HK-2 (cell line): ENCODE results near the gene GPC1.
A peak's percentile ranks its signal among the peaks of the same experiment; 100 is the strongest.

Experiments used
- DNase-seq: peaks from one replicate; pipeline ENCODE4 v3.0.0-alpha.2; 2018; ENCODE audit not compliant: unreplicated experiment

GPC1 gene

DNA sequence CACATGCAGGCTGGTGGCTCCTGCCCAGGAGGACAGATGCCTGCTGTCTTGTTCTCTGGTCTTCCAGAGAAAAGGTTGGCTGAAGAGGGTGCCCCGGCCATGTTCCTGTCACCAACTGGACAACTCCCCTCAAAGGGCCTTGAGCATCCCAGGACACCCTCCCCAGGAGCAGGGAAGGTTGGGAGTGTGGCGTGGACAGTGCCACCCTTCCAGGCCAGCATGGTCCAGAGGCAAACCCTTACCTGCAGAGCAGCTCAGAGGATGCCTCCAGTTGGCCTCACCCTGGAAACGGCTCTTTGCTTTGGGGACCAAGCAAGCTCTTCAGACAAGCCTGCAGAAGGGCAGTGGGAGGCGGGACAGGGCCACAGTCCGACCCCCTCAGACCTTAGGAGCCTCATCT is 4.9 kb upstream of the GPC1 start:
- no peak for DNase-seq

DNA sequence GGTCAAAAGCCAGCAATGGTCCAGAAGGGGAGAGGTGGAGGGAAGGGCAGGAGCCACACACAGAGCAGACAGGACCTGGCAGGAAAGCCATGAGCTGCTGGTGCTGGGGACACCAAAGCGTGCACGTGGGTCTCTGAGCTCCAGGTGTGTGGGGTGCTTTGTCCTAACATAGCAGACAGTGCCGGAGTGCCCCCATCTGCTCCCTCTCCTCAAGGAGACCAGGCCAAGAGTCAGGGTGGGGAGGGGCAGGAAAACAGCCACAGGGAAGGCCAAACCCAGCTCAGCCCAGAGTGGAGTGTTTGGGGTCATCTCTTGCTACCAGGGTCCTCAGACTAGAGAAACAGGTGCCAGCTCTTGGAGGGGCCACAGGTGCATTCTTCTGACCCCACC is 4.2 kb upstream of the GPC1 start:
- DNase-seq, result no peak

DNA sequence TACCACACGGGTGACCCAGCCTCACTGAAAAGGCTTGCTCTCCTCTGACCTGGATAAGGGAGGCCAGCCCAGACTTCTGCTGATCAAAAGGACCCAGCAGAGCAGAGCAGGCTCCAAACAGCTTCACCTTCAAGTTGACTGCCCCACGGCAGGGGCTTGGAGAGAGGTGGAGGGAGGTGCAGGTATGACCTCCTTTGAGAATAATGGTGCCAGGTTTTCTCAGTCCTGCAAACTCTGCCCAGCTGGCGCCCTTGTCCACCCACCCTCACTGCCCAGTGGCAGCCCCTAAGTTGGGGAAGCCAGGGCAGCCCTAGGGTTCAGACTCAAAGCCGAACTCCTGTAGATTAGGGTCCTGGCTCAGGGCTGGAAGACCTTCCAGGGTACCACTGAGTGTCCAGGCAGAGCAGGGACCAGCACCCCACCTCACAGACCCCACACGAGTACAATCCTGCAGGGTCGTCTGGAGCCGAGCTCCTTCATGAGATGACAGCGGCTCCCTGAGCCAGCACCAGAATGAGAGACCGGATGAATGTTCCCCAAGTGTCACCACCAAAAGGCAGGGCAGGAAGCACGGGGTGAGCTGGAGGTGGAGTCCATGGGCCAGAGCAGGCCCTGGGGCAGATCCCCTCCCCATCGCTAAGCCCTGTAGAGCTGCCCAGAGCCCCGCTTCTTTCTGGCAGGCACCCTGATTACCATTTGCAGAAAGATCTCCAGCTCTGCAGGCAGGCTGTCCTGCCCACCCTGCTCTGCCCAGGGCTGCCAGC is 3.6 kb upstream of the GPC1 start:
- no peak for DNase-seq

DNA sequence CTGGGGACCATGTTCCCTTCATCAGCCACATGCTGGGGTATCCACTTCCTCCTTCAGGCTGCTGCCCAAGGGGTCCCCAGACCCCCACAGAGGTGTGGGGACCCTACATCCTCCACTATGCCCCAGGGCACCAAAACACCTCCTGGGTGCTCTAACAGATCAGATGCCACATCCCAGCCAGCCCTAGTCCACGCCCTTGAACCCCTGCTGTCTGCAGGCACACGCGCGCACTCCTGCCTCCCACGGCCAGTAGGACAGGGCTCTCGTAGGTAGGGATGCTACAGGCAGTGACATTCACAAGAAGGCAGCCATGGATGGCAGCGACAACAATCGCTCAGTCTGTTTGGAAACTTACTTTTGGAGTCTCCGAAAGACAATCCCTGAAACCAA is 3.0 kb upstream of the GPC1 start:
- no peak for DNase-seq

DNA sequence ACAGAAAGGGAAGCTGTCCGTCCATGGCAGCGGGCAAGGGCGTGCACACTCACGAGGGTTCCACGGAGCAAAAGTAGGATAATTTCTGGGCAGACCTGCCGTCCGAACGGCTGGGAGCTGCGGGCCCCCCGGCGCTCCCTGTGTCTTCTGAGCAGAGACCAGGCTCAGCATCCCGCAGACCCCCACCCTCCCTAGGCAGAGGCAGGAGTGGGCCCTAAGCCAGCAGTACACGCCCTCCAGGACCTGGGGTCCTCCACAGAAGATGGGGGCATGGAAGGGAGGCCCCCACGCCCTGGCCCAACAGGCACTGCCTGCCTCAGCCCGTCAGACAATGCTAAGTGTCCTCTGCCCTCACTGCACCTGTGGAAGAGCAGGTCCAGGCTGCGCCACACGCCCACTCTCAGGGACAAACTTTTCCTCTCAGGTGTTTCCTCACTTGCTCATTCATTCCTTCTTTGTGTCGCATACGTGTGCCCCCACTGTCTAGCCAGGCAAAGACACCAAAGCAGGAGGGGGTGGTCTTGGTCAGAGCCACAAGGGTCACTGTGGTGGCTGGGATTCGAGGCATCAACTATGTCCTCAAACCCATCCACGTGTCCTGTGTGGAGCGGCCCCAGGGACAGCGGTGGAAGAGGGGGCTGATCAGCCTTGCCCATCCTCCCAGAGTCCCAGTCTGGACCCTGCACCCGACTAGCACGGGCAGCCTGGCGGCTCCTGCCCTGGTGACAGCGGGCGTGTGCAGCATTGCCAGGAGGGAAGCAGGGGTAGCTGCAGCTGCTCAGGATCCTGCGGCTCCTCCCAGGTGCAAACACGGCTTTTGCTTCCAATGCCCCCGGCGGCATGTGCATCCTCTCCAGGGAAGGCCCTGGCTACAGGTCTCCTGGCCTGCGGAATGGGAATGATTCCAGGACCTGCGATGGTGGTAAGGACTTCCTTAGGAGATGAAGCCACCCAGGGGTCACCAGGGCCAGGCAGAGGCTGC is 2.4 kb upstream of the GPC1 start:
- no peak for DNase-seq

DNA sequence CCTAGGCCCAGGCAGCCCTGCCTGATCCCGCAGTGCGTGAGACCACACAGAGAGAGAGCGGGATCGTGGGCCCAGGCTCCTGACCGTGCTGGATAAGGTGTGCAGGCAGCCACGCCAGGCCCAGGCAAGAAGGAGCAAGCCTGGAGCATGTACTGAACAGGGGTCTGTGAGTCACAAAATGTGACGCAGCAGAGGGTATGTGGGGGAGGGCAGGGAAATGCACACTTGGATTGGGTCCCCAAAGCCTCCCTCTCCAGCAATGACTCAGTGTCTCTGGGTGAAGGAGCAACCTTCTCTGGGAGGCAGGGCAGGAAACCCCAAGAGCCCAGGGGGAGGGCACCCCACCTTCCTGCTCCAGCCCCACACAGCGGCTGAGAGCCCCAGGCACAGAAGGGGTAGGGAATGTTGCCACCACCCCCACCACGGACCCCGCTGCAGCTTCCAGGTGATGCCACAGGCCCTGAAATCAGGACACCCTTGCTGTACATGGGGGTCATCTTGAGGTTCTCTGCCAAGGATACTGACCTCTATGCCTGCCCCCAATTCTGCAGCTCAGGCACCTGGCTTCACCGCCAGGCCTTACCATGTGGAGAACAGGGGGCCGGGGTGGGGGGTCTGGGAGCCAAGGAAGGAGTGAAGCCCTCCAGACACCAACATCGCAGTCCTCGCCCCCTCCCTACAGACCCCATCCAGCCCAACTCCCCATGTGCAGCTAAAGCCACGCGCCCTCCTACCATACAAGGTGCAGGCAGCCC is 1.3 kb upstream of the GPC1 start:
- peak; percentile 84 for DNase-seq

DNA sequence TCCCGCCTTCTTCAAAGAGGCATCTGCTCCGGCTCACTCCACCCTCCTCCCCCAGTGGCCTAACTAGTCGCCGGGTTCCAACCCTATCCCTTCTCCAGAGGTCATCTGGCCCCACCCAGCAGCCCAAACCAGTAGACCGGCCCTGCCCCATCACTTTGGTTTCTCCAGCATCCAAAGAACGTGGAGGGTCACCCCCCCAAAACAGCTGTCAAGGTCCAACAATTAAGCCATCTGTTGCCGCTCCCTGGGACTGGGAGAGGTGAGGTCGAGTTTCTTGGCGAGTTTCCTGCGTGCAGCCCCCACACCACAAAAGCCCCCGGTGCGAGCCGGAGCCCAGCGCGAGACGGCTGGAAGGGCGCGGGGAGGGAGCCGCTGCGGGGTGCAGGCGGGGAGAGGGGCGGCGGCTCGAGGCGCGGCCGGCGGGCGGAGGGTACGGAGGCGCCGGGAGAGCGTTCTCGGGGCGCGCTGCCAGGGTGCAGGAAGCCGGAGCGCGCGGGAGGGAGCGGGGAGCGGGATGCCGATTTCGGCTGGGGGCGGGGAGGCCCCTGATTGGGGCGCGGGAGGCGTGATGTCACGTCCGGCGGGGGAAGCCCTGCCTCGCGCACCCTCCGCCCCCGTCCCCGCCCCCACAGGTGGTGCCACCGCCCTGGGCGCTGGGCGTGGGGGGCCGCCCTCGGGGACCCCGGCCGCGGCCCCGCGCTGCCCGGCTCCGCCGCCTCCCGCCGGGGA is 571 bp upstream of the GPC1 start:
- DNase-seq, result peak; percentile 90

DNA sequence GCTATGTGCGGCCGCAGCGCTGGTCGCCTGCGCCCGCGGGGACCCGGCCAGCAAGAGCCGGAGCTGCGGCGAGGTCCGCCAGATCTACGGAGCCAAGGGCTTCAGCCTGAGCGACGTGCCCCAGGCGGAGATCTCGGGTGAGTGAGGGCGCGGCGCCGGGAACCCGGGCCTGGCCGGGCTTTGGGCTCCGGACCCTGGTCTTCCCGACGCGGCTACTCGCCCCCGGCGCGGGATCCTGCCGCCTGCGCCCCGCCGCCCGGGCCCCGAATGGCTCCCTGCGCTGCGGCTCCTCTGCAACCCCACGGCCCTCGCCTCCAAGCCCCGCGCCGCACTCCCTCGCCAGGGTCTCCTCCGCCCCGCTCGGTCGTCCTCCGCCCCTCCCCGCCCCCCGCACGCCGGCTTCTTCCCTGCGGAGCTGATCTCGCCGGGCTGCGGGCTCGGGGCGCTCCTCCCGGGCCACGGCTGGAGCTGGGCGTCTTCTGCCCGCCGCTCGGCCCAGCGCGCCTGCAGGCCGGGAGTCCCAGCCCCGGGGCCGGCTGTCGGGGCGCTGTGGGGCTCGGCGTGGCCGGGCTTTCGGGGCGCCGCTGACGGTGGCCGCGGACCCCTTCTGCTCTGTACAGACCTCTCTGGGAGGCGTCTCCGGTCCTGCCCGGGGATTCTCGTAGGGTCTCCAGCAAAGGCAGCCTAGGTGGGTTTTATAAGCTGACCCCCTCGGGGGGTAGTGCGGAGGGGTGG is 652 bp downstream of the GPC1 start:
- DNase-seq, result no peak

DNA sequence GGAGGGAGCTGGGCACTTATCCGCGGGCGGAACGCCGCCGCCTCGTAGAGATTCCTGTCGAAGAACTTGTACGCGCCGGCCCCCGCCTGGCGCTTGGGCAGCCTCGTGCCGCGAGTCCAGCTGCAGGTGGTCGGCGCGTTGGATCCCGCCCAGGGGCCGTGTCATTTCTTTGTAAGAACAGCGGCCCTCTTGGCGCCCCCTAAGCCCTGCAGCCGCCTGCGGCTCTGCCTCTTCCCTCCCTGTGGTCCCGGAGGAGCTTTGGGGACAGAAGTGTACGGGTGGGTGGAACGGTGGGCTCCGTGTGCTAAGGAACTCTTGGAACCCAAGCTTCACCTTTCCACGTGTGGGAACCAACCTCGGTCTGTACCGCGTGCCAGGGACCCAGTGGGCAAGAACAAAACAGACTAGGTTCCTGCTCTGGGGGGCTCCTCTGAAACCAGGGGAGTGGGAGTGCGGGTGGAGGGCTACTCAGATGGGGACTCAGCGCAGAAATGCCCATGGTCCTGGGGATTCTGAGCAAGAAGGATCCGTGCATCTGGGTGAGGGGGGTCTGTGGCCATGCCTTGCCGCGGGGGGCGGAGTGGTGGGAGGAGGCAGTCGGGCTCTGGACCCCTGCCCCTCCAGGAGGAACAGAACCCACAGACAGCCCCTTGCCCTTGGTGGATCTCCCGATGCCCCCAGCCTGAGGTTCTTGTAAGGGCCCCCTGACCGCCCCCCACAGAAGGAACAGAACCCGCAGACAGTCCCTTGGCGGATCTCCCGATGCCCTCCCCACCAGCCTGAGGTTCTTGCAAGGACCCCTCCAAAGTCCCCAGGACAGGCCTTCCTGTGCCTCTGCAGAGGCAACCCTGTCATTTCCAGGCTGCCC is 1.5 kb downstream of the GPC1 start:
- no peak for DNase-seq

DNA sequence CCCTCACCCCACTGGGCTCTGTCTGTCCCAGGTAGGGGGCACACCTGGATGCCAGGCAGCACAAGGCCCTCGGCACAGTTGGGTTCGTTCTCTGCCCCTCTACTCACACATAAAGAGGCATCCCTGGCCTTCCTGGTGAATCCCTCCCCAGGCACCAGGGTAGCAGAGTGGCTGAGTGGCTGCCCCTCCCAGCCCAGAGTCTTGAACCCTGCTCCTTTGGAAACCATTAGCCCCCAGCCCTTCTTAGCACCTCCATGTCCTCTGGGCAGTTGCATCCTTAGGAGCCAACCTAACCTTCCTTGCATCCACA is 2.0 kb downstream of the GPC1 start:
- DNase-seq, result no peak

DNA sequence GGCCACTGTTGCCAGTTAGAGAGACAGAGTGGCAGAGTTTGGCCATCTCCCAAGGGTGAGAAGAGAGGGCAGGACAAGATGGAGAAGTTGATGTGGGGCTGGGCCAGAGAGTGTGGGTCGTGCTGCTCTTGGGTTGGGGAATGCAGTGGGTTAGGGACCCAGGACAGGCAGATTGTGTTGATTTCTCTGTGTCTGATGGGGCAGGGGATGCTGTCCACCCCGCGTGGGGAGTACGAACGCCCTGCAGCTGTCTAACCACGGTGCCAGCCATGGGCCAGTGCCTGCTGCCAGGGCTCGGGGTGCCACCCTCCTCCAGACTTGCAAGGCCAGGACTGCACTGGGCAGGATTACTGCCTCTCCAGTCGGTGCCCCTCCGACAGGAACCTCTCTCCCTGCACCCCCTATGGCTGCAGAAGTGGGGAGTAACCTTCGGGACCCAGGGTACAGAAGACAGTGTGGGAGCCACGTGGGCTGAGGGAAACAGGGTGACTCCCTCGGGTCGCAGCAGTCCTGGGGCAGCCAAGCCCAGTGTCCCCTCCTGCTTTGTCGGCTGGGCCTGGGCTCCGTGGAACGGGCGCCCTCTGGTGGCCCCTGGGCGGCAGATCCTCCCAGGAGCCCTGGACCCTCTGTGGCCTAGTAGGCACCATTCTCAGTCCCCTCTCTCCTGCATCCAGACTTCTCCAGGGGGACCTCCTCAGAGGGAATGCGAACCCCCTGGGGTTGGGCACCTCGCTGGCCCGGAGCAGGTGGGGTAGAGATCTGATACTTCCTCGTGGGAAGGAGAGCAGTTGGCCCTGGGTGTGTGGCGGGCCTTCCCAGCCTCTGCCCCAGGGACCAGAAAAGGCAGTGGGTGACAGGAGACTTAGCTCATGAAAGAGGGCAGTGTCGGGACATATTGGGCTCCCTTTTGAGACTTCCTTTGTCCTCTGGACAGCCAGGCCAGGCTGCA is 2.7 kb downstream of the GPC1 start:
- DNase-seq, result peak; percentile 73

DNA sequence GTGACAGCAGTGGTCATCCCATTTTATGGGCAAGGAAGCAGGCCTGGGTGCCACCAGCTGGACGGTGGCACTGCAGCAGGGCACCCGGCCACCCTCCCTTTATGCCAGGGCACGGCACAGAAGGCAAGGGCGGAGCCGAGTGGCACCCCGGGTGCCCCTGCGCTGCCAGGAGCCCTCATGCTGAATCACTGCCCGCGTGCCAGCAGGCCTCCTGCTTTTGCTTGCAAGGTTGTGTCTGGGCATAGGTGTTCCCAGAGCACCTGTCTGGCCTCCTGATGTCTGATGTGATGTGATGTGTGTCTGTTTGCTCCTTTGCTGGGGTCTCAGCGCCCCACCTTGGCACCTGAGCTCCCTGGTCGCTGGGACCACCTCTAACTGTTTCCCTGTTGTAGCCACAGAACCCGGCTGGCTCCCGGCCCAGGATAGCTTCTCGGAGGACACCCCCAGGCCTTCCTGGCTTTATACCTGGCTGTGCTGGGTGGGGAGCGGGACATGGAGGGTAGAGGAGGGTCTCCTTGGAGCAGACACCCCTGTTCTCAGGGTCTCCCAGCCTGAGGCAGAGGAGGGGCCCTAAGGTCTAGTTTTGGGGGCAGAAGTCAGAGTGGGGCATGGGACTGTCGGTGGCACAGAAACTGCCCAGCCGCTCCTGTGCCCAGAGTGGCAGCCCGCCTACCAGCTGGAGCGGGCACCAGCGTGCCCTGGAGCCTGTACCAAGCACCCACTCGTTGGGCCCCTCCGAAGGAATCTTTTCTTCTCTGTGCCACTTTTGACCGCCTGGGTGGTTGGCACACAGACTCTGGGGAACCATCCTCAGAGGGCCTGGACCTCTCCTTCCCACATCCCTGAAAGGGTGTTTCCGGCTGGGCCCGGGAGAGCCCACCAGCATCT is 3.6 kb downstream of the GPC1 start:
- DNase-seq, result no peak

DNA sequence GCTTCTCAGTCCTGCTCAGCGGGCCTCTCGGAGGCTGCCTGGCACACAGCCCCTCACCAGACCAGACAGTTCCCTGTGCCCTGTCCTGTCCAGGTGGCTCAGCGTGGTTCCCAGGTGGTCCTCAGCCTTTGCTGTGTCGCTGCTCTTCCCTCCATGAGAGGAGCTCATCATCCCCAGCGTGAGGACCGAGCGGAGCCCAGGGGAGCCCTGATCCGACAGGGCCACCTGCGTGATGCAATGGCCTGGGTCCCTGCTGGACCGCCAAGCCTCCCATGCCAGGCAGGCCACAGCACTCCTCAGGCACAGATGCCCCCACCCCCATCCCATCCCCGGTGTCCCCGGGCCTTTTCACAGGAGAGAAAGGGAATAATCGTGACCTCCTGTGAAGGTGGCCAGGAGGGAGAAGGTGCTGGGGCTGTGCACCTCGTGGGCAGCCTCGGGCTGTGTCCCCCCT is 4.3 kb downstream of the GPC1 start:
- DNase-seq, result no peak

DNA sequence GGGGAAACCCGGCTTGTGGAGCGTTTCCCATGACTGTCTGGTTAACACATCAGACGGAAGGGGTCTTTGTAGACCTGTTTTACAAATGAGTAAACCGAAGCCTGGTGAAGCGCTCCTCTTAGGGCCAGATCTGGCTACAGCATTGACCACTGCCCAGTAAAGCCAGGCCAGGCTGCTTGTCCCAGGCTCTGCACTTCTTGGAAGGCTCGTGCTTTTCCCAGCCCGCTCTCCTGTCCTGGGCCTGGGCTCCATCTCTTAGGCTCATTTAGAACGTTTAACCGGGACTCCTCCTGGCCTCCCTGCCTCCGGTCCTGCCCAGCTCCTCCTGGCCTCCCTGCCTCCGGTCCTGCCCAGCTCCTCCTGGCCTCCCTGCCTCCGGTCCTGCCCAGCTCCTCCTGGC is 4.8 kb downstream of the GPC1 start:
- DNase-seq, result no peak

DNA sequence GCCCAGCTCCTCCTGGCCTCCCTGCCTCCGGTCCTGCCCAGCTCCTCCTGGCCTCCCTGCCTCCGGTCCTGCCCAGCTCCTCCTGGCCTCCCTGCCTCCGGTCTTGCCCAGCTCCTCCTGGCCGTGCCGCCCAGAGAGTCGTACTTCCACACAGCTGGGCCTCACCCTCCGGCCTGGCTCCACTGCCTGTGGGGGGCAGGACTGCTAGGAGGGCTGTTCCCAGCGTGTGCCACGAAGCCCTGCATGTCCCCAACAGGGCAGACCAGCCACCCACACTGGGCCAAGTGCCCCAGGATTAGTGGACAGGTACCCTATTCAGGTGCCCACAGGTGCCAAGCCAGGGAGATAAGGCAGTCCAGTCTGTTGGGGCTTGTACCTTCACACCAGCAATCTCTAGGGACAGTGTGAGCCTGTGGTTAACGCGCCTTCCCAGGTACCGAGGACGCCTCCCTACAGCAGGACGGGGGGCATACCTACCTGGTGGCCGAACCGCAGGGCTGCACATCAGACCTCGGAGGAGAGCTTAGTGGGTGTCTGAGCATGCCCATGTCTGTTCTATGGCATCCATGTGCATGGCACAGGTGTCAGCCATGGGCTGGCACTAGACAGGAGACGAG is 5.3 kb downstream of the GPC1 start:
- DNase-seq, result no peak

DNA sequence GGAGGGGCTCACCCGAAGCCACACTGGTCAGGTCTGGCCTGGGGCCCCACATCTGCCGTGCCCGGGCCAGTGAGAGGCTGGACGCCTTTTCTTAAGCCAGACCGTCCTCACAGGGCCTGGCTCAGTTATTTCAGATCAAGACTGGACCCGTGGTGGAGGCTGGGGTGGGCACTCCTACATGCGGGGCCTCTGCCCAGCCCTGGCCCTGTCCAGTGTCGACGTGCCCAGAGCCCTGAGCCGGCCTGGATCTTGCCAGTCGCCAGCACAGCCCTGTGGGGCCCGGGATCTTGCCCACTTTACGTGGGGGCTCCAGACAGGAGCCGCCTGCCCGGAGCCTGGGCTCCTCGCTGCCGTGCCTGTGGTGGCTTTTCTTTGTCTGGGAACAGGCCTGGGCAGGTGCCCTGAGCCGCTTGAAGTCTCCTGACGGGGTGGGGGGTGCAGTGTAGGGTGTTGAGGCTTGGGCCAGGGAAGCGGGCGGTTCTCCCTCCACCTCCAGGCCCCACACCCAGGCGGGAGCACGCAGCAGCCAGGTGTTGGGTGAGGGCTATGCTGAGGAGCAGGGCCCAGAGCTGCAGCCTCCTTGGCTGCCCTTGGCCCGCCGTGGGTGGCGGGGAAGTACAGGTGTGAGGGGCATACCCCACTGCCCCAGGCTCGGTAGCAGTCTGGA is 6.0 kb downstream of the GPC1 start:
- no peak for DNase-seq

DNA sequence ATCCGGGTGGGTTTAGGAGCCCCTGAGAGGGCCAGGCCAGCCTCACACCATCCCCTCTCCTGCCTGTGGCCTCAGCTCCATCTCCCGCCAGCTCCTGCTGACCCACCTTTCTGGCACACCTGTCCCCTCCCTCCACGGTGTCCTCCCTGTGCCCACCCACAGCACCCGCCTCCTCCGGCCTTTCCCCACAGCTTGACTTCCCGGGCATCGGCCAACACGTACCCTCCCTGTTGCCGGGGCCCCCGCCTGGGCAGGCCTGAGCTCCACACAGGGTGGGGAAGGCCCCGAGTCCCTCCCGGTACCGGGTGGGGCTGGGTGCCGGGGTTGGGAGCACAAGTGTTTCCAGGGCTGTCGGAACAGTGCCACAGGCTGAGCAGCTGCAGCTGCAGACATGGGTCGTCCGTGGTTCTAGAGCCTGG is 6.5 kb downstream of the GPC1 start:
- DNase-seq, result no peak
